ENCODE data around the gene ZC3H15.
"Not testable (repeated sequence)": the region's sequence is repeated elsewhere in the genome, so short reads cannot be mapped to it uniquely, and the experiment has no call there.

Gene ZC3H15

DNA sequence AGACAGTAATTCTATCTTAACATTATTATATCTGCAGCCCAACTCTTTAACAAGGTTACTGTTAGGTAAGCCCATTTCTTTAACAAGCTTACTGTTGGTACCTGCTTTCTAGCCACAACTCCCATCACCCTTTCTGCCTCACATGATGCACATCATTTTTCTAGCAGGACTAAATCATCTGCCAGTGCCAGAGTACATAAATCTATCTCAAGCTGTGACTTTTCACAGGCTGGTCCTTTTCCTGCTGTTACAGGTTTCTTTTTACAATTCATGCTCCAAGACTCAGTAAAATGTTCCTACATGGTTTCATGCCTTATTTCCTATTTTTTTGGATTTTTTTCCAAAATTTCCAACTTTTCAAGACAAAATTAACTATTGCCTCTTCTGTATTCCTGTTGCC, 30.4 kb upstream of the ZC3H15 start:
- Histone ChIP-seq H3K4me1 (ENCODE audit: insufficient read depth, insufficient read length) (no peaks in the 10 kb centered on the region), H3K9me3 (ENCODE audit: insufficient read depth, low read length) (no peaks in the 10 kb centered on the region), H3K27me3 (ENCODE audit: insufficient read depth, insufficient read length) (no peaks in the 10 kb centered on the region), H3K9ac (ENCODE audit: insufficient read length, low read depth) (no peak overlapping the region), H3K36me3 (ENCODE audit: insufficient read depth, insufficient read length, low read length) (no peaks in the 10 kb centered on the region), H3K4me3 (ENCODE audit: insufficient read length, low read depth) (no peak overlapping the region)
- TF ChIP-seq ZNF274 (IDR thresholded peaks at IDR 0.05; ENCODE audit: low read depth, low read length), result no peak
- no peak for TF ChIP-seq SUZ12 (IDR thresholded peaks at IDR 0.05; ENCODE audit: extremely low read depth, insufficient read depth, insufficient read length)
- TF ChIP-seq YY1 (IDR thresholded peaks at IDR 0.05; ENCODE audit: insufficient read depth, insufficient read length), result no peak
- no peak for DNase-seq (ENCODE audit: low read depth, low spot score)

DNA sequence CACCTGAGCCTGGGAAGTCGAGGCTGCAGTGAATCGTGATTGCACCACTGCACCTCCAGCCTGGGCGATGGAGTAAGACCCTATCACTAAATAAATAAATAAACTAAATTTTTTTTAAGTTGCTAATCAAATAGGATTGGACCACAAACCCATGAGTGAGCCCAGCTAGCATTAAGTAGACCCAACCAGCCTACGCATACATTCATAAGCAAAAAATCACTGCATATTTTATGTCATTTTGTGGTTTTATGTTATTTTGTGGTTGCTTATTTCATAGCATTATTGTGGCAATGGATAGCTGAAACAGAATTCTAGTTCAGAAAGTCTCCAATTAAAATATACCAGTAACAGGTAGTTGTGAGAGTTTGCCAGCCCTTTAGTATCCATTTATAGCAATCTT, 29.1 kb upstream of the ZC3H15 start:
- no peak overlapping the region for H3K9ac ChIP-seq (ENCODE audit: insufficient read length, low read depth)
- H3K4me1 ChIP-seq (ENCODE audit: insufficient read depth, insufficient read length), result no peaks in the 10 kb centered on the region
- no peak overlapping the region for H3K4me3 ChIP-seq (ENCODE audit: insufficient read length, low read depth)
- TF ChIP-seq YY1 (IDR thresholded peaks at IDR 0.05; ENCODE audit: insufficient read depth, insufficient read length), result no peak
- TF ChIP-seq SUZ12 (IDR thresholded peaks at IDR 0.05; ENCODE audit: extremely low read depth, insufficient read depth, insufficient read length), result no peak
- TF ChIP-seq ZNF274 (IDR thresholded peaks at IDR 0.05; ENCODE audit: low read depth, low read length), result no peak
- no peaks in the 10 kb centered on the region for H3K27me3 ChIP-seq (ENCODE audit: insufficient read depth, insufficient read length)
- H3K36me3 ChIP-seq (ENCODE audit: insufficient read depth, insufficient read length, low read length), result no peaks in the 10 kb centered on the region
- H3K9me3 ChIP-seq (ENCODE audit: insufficient read depth, low read length), result no peaks in the 10 kb centered on the region
- DNase-seq (ENCODE audit: low read depth, low spot score), result no peak

DNA sequence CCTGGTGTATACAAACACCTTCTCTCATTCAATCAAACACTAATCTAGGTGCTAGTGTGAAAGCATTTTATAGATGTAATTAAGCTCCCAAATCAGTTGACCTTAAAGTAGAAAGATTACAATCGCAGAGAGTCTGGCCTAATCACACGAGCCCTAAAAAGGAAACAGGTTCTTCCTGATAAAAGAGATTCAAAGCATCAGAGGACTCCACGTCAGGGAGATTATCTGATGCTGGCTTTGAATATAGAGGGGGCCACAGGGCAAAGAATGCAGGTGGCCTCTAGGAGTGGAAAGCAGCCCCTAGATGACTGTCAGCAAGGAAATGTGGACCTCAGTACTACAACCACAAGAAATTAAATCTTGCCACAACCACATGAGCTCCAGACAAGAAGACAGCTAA, 28.2 kb upstream of the ZC3H15 start:
- Histone ChIP-seq H3K36me3 (ENCODE audit: insufficient read depth, insufficient read length, low read length) (no peaks in the 10 kb centered on the region), H3K27me3 (ENCODE audit: insufficient read depth, insufficient read length) (no peaks in the 10 kb centered on the region), H3K4me3 (ENCODE audit: insufficient read length, low read depth) (no peak overlapping the region), H3K9ac (ENCODE audit: insufficient read length, low read depth) (no peak overlapping the region), H3K4me1 (ENCODE audit: insufficient read depth, insufficient read length) (no peaks in the 10 kb centered on the region), H3K9me3 (ENCODE audit: insufficient read depth, low read length) (no peaks in the 10 kb centered on the region)
- TF ChIP-seq YY1 (IDR thresholded peaks at IDR 0.05; ENCODE audit: insufficient read depth, insufficient read length) (no peak), ZNF274 (IDR thresholded peaks at IDR 0.05; ENCODE audit: low read depth, low read length) (no peak), SUZ12 (IDR thresholded peaks at IDR 0.05; ENCODE audit: extremely low read depth, insufficient read depth, insufficient read length) (no peak)
- DNase-seq (ENCODE audit: low read depth, low spot score), result no peak

DNA sequence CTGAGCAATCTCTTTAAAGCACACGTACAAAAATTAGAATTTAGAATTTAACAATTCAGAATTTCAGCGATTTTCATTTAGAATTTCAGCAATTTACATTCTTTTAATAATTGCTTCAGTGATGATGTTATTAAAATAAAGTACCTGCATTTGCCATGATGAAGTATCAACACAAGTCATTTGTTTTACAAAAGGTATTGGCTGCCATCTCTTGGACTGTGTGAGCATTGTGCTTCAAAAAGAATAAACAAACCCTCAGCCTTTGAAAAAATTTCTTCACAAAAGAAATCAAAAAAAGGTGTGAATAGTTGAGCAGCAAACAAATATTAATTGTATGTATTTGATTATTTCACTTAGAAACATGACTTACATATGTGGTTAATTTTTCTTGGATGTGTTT, 27.1 kb upstream of the ZC3H15 start:
- Histone ChIP-seq H3K4me1 (ENCODE audit: insufficient read depth, insufficient read length) (no peaks in the 10 kb centered on the region), H3K27me3 (ENCODE audit: insufficient read depth, insufficient read length) (no peaks in the 10 kb centered on the region), H3K36me3 (ENCODE audit: insufficient read depth, insufficient read length, low read length) (no peaks in the 10 kb centered on the region), H3K9ac (ENCODE audit: insufficient read length, low read depth) (no peak overlapping the region), H3K4me3 (ENCODE audit: insufficient read length, low read depth) (no peak overlapping the region), H3K9me3 (ENCODE audit: insufficient read depth, low read length) (no peaks in the 10 kb centered on the region)
- TF ChIP-seq ZNF274 (IDR thresholded peaks at IDR 0.05; ENCODE audit: low read depth, low read length), result no peak
- no peak for TF ChIP-seq YY1 (IDR thresholded peaks at IDR 0.05; ENCODE audit: insufficient read depth, insufficient read length)
- no peak for TF ChIP-seq SUZ12 (IDR thresholded peaks at IDR 0.05; ENCODE audit: extremely low read depth, insufficient read depth, insufficient read length)
- DNase-seq (ENCODE audit: low read depth, low spot score), result no peak

DNA sequence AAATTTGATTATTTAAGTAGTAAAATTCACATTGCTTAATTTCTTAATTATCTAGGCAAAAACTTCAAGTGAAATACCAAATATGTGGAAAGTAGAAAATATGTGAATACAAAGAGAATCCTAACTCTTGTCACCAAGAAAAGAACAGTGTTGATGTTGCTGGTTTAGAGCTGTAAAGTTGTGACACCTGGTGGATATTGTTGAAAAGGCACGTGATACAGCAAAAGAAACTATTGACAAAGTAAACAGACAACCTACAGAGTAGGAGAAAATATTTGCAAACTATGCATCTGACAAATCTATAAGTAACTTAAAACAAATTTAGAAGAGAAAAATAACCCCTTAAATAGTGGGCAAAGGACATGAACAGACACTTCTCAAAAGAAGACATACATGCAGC, 25.6 kb upstream of the ZC3H15 start:
- peak; percentile 20 for DNase-seq (ENCODE audit: low read depth, low spot score)
- H3K27me3 ChIP-seq (ENCODE audit: insufficient read depth, insufficient read length), result no peaks in the 10 kb centered on the region
- no peaks in the 10 kb centered on the region for H3K9me3 ChIP-seq (ENCODE audit: insufficient read depth, low read length)
- TF ChIP-seq YY1 (IDR thresholded peaks at IDR 0.05; ENCODE audit: insufficient read depth, insufficient read length) (no peak), ZNF274 (IDR thresholded peaks at IDR 0.05; ENCODE audit: low read depth, low read length) (no peak), SUZ12 (IDR thresholded peaks at IDR 0.05; ENCODE audit: extremely low read depth, insufficient read depth, insufficient read length) (no peak)
- H3K4me3 ChIP-seq (ENCODE audit: insufficient read length, low read depth), result no peak overlapping the region
- no peaks in the 10 kb centered on the region for H3K4me1 ChIP-seq (ENCODE audit: insufficient read depth, insufficient read length)
- no peaks in the 10 kb centered on the region for H3K36me3 ChIP-seq (ENCODE audit: insufficient read depth, insufficient read length, low read length)
- H3K9ac ChIP-seq (ENCODE audit: insufficient read length, low read depth), result no peak overlapping the region

DNA sequence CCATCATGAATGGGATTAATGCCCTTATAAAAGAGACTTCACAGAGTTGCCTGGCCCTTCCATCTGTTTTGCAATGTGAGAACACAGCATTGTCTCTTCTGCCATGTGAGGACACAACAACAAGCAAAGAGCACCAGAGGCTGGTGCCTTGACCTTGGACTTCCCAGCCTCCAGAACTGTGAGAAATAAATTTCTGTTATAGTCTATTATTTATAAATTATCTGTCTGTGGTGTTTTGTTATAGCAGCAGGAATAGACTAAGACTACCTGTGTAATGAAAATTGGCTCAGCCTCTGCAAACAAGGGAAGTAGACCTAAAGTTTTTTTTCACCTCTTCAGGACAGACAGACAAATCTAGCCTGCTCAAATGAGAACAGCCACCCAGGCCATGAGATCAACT, 19.3 kb upstream of the ZC3H15 start:
- H3K36me3 ChIP-seq (ENCODE audit: insufficient read depth, insufficient read length, low read length), result no peaks in the 10 kb centered on the region
- H3K9ac ChIP-seq (ENCODE audit: insufficient read length, low read depth), result no peak overlapping the region
- H3K4me1 ChIP-seq (ENCODE audit: insufficient read depth, insufficient read length), result no peaks in the 10 kb centered on the region
- no peaks in the 10 kb centered on the region for H3K27me3 ChIP-seq (ENCODE audit: insufficient read depth, insufficient read length)
- no peak overlapping the region for H3K4me3 ChIP-seq (ENCODE audit: insufficient read length, low read depth)
- DNase-seq (ENCODE audit: low read depth, low spot score), result no peak
- TF ChIP-seq ZNF274 (IDR thresholded peaks at IDR 0.05; ENCODE audit: low read depth, low read length) (no peak), SUZ12 (IDR thresholded peaks at IDR 0.05; ENCODE audit: extremely low read depth, insufficient read depth, insufficient read length) (no peak), YY1 (IDR thresholded peaks at IDR 0.05; ENCODE audit: insufficient read depth, insufficient read length) (no peak)
- H3K9me3 ChIP-seq (ENCODE audit: insufficient read depth, low read length), result peaks cover 10% of the 10 kb centered on the region; the same call in 1 of the 2 replicates

DNA sequence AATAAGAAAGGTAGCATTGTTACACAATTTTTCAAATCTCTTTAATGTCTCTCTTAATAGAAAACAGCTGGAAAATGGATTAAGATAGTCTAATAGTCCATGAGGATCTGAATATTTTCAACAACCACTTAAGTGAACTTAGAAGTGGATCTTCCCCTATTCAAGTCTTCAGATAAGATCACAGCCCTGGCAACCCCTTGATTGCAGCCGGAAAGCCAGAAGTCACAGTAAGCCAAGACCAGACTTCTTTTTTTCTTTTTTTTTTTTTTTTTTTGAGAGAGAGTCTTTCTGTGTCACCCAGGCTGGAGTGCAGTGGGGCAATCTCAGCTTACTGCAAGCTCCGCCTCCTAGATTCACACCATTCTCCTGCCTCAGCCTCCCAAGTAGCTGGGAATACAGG, 18.6 kb upstream of the ZC3H15 start:
- H3K4me3 ChIP-seq (ENCODE audit: insufficient read length, low read depth), result no peak overlapping the region

DNA sequence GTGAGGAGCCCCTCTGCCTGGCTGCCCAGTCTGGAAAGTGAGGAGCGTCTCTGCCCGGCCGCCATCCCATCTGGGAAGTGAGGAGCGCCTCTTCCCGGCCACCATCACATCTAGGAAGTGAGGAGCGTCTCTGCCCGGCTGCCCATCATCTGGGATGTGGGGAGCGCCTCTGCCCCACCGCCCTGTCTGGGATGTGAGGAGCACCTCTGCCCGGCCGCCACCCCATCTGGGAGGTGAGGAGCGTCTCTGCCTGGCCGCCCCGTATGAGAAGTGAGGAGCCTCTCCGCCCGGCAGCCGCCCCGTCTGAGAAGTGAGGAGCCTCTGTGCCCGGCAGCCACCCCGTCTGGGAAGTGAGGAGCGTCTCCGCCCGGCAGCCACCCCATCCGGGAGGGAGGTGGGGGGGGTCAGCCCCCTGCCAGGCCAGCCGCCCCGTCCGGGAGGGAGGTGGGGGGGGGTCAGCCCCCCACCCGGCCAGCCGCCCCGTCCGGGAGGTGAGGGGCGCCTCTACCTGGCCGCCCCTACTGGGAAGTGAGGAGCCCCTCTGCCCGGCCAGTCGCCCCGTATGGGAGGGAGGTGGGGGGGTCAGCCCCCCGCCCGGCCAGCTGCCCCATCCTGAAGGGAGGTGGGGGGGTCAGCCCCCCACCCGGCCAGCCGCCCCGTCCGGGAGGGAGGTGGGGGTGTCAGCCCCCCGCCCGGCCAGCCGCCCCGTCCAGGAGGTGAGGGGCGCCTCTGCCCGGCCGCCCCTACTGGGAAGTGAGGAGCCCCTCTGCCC, 13.2 kb upstream of the ZC3H15 start:
- H3K9ac ChIP-seq (ENCODE audit: insufficient read length, low read depth); H3K9me3 ChIP-seq (ENCODE audit: insufficient read depth, low read length); H3K27me3 ChIP-seq (ENCODE audit: insufficient read depth, insufficient read length); H3K36me3 ChIP-seq (ENCODE audit: insufficient read depth, insufficient read length, low read length); H3K4me3 ChIP-seq (ENCODE audit: insufficient read length, low read depth); H3K4me1 ChIP-seq (ENCODE audit: insufficient read depth, insufficient read length); DNase-seq (ENCODE audit: low read depth, low spot score): not testable (repeated sequence)

More for the DNA sequence above, 18.6 kb upstream of the ZC3H15 start:
- H3K4me1 ChIP-seq (ENCODE audit: insufficient read depth, insufficient read length), result no peaks in the 10 kb centered on the region
- H3K36me3 ChIP-seq (ENCODE audit: insufficient read depth, insufficient read length, low read length), result no peaks in the 10 kb centered on the region
- H3K27me3 ChIP-seq (ENCODE audit: insufficient read depth, insufficient read length), result no peaks in the 10 kb centered on the region
- H3K9ac ChIP-seq (ENCODE audit: insufficient read length, low read depth), result no peak overlapping the region
- peaks cover 15% of the 10 kb centered on the region for H3K9me3 ChIP-seq (ENCODE audit: insufficient read depth, low read length)
- TF ChIP-seq ZNF274 (IDR thresholded peaks at IDR 0.05; ENCODE audit: low read depth, low read length) (no peak), YY1 (IDR thresholded peaks at IDR 0.05; ENCODE audit: insufficient read depth, insufficient read length) (no peak), SUZ12 (IDR thresholded peaks at IDR 0.05; ENCODE audit: extremely low read depth, insufficient read depth, insufficient read length) (no peak)
- no peak for DNase-seq (ENCODE audit: low read depth, low spot score)

DNA sequence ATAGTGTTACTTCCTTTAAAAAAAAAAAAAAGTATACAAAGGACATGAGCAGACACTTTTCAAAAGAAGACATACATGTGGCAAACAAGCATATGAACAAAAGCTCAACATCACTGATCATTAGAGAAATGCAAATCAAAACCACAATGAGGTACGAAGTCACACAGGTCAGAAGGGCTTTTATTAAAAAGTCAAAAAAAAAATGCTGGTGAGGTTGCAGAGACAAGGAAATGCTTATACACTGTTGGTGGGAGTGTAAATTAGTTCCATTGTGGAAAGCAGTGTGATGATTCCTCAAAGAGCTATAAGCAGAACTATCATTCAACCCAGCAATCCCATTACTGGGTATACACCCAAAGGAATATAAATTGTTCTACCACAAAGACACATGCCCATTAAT, 11.8 kb upstream of the ZC3H15 start:
- H3K4me3 ChIP-seq (ENCODE audit: insufficient read length, low read depth); H3K27me3 ChIP-seq (ENCODE audit: insufficient read depth, insufficient read length); H3K4me1 ChIP-seq (ENCODE audit: insufficient read depth, insufficient read length); H3K9me3 ChIP-seq (ENCODE audit: insufficient read depth, low read length); H3K9ac ChIP-seq (ENCODE audit: insufficient read length, low read depth); DNase-seq (ENCODE audit: low read depth, low spot score); H3K36me3 ChIP-seq (ENCODE audit: insufficient read depth, insufficient read length, low read length): not testable (repeated sequence)

Measured in NT2/D1 (cell line).